PC-9 (cell line): ENCODE measurements around the gene ENGASE.

Source experiments
- EZH2 ChIP-seq: fragments of 200-600 bp; sonication (generic); IDR thresholded peaks from 2 replicates; pipeline ENCODE4 v1.8.0; 2017; ENCODE audit warnings: antibody characterized with exemption, low read depth
- TF ChIP-seq, protein P1 (sequence below): fragments of 200-600 bp; sonication (generic); conservative IDR thresholded peaks from 2 replicates; pipeline ENCODE4 v1.6.1; 2017; ENCODE audit warnings: mixed run types, antibody characterized with exemption, mild to moderate bottlenecking, moderate library complexity

DNA sequence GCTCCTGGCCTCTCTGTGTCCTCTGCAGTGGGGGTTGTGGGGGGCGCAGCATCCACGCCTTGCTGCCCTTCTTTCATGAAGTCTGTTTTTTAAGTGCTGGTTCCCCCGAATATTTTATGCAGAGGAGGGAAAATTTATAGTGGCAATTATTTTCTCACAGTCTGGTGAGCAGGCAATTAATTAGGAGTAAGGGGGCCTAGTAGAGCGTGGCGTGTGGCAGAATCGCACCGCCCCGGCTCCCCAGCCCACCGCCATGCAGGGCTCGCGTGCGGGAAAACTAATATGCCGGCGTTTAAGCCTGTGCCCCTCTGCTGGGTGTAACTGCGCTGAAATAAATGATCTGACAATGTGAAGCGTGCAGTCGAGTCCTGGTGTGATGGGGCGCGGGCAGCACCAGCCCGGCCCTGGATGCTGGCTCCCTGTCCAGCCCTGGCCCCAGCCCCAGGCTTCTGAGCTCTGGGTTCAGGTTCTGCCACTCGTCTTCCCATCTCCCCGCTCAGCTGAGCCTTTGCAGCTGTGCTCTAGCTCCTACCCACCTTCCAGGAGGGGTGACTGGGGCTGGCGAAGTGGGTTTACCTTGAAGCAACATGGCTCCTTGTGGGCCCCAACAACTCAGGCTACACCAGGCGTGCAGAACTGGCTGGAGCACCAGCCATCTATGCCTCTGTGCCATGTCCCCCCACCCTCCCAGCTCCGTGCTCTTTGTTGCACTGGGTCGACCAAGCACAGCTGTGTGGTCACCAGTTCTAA lies 13.8 kb downstream of the ENGASE start:
- TF ChIP-seq, protein P1, sequence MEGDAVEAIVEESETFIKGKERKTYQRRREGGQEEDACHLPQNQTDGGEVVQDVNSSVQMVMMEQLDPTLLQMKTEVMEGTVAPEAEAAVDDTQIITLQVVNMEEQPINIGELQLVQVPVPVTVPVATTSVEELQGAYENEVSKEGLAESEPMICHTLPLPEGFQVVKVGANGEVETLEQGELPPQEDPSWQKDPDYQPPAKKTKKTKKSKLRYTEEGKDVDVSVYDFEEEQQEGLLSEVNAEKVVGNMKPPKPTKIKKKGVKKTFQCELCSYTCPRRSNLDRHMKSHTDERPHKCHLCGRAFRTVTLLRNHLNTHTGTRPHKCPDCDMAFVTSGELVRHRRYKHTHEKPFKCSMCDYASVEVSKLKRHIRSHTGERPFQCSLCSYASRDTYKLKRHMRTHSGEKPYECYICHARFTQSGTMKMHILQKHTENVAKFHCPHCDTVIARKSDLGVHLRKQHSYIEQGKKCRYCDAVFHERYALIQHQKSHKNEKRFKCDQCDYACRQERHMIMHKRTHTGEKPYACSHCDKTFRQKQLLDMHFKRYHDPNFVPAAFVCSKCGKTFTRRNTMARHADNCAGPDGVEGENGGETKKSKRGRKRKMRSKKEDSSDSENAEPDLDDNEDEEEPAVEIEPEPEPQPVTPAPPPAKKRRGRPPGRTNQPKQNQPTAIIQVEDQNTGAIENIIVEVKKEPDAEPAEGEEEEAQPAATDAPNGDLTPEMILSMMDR: no peak
- TF ChIP-seq EZH2: no peak
